Osteoblast (primary cell): ENCODE results near the gene DDR1. TPM values are rescaled to one million over a fixed set of nuclear protein-coding genes. Genes with fewer than 3 reads are reported as not detected.
"Not testable (repeated sequence)": the region's sequence is repeated elsewhere in the genome, so short reads cannot be mapped to it uniquely, and the experiment has no call there.

Experiments used
- DNase-seq: peaks from one replicate; pipeline ENCODE4 v3.0.0; 2011; ENCODE audit warnings: low spot score, mixed read lengths; ENCODE audit not compliant: insufficient read length; ENCODE audit errors: missing footprints
- H2AFZ ChIP-seq: 2 replicates; pipeline ENCODE4 v1.6.0; 2011; ENCODE audit warnings: mild to moderate bottlenecking, low read length
- H3K27ac ChIP-seq: 2 replicates; pipeline ENCODE4 v1.5.1; 2011; ENCODE audit warnings: mild to moderate bottlenecking, low read depth, low read length, moderate library complexity
- H3K27me3 ChIP-seq: 2 replicates; pipeline ENCODE4 v1.6.0; 2012; ENCODE audit warnings: mild to moderate bottlenecking, control low read depth, inconsistent platforms, low read length, moderate library complexity; ENCODE audit not compliant: insufficient read depth
- H3K36me3 ChIP-seq: 2 replicates; pipeline ENCODE4 v1.5.1; 2011; ENCODE audit warnings: mild to moderate bottlenecking, low read length, control low read depth, moderate library complexity; ENCODE audit not compliant: insufficient read depth
- H3K4me1 ChIP-seq: 2 replicates; pipeline ENCODE4 v1.5.1; 2011; ENCODE audit warnings: mild to moderate bottlenecking, low read length, control low read depth, moderate library complexity; ENCODE audit not compliant: insufficient read depth
- H3K4me2 ChIP-seq: 2 replicates; pipeline ENCODE4 v1.6.0; 2011; ENCODE audit warnings: mild to moderate bottlenecking, low read length; ENCODE audit not compliant: insufficient read depth
- H3K4me3 ChIP-seq: fragments of 200-600 bp; sonication (generic); 3 replicates; pipeline ENCODE4 v1.5.1; 2012; ENCODE audit warnings: mild to moderate bottlenecking, low read length, inconsistent platforms; ENCODE audit not compliant: insufficient read depth
- H3K79me2 ChIP-seq: 2 replicates; pipeline ENCODE4 v1.6.0; 2012; ENCODE audit warnings: mild to moderate bottlenecking, low read length, control low read depth, inconsistent platforms; ENCODE audit not compliant: insufficient read depth
- H3K9me3 ChIP-seq: 2 replicates; pipeline ENCODE4 v1.5.1; 2011; ENCODE audit warnings: low read depth, low read length, control low read depth
- H4K20me1 ChIP-seq: 2 replicates; pipeline ENCODE4 v1.6.0; 2012; ENCODE audit warnings: mild to moderate bottlenecking, low read length, control low read depth; ENCODE audit not compliant: insufficient read depth
- CTCF ChIP-seq: IDR thresholded peaks from 2 replicates; pipeline ENCODE4 v1.5.1; 2011; ENCODE audit warnings: mild to moderate bottlenecking, low read depth, low read length, moderate library complexity; ENCODE audit errors: extremely low read depth
- total RNA-seq: library from RNA; depleted of rRNA; stranded (reverse); fragments of >200 nt; gene quantifications from 2 replicates; pipeline ENCODE4 v1.2.3, GENCODE V29; 2012

DDR1 gene
- total RNA-seq, 1 donor = 22.4 TPM

- TF ChIP-seq CTCF = no peak
- Histone ChIP-seq H4K20me1 (no peaks in the 10 kb centered on the region), H2AFZ (no peak overlapping the region), H3K79me2 (no peaks in the 10 kb centered on the region), H3K27me3 (no peaks in the 10 kb centered on the region), H3K27ac (no peak overlapping the region), H3K9me3 (peaks cover 4% of the 10 kb centered on the region), H3K36me3 (no peaks in the 10 kb centered on the region), H3K4me1 (peaks cover 1% of the 10 kb centered on the region), H3K4me3 (no peak overlapping the region), H3K4me2 (no peak overlapping the region)
- no peak for DNase-seq
These were observed 13.8 kb upstream of the DDR1 start for GRCh38 chr6:30870546-30870945.

DNA sequence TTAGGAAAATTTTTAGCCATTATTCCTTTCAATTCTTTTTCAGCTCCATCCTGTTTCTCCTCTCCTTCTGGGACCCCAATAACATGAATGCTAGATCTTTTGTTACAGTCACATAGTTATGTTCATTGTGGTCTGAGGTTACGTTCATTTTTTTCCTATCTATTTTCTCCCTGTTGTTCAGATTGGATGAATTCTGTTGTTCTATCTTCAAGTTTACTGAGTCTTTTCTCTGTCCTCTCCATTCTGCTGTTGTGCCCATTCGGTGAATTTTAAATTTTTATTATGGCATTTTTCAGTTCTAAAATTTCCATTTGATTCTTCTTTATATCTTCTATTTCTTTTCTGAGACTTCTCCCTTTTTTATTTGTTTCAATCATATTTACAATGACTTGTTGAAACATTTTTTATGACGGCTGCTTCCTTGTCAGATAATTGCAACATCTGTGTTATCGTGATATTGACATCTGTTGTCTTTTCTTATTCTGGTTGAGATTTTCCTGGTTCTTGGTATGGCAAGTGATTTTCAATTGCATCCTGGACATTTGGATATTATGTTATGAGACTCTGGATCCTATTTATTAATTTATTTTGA is 12.6 kb upstream of the DDR1 start:
- Histone ChIP-seq H3K27me3 (no peaks in the 10 kb centered on the region), H3K4me2 (no peak overlapping the region), H2AFZ (no peak overlapping the region), H3K4me1 (peaks cover 9% of the 10 kb centered on the region), H3K4me3 (no peak overlapping the region), H4K20me1 (no peaks in the 10 kb centered on the region), H3K27ac (no peak overlapping the region), H3K79me2 (no peaks in the 10 kb centered on the region), H3K9me3 (peaks cover 4% of the 10 kb centered on the region), H3K36me3 (no peaks in the 10 kb centered on the region)
- TF ChIP-seq CTCF = no peak
- no peak for DNase-seq

GRCh38 chr6:30873137-30873640 is 11.1 kb upstream of the DDR1 start:
- H3K4me2 ChIP-seq = no peak overlapping the region
- H3K27me3 ChIP-seq = no peaks in the 10 kb centered on the region
- peaks cover 4% of the 10 kb centered on the region for H3K9me3 ChIP-seq
- H4K20me1 ChIP-seq = no peaks in the 10 kb centered on the region
- no peaks in the 10 kb centered on the region for H3K79me2 ChIP-seq
- TF ChIP-seq CTCF = no peak
- no peaks in the 10 kb centered on the region for H3K36me3 ChIP-seq
- no peak for DNase-seq
- H3K4me1 ChIP-seq = peaks cover 18% of the 10 kb centered on the region
- no peak overlapping the region for H2AFZ ChIP-seq
- H3K4me3 ChIP-seq = no peak overlapping the region
- H3K27ac ChIP-seq = no peak overlapping the region

DNA sequence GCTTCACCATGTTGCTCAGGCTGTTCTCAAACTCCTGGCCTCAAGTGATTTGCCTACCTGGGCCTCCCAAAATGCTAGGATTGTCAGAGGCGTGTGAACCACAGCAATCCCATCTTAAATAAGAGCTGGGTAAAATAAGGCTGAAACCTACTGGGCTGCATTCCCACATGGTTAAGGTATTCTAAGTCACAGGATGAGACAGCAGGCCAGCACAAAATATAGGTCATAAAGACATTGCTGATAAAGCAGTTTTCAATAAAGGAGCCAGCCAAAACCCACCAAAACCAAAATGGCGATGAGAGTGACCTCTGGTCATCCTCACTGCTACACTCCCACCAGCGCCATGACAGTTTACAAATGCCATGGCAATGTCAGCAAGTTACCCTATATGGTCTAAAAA is 10.5 kb upstream of the DDR1 start:
- not testable (repeated sequence) for H3K9me3 ChIP-seq

More for the DNA sequence above, 10.5 kb upstream of the DDR1 start:
- H3K36me3 ChIP-seq, H4K20me1 ChIP-seq, H3K4me3 ChIP-seq, DNase-seq, H3K79me2 ChIP-seq, H2AFZ ChIP-seq, H3K27ac ChIP-seq, H3K4me2 ChIP-seq, H3K27me3 ChIP-seq: not testable (repeated sequence)
- peaks cover 18% of the 10 kb centered on the region for H3K4me1 ChIP-seq
